H1 (cell line): ENCODE data around the gene ZNF256. TPM values are rescaled to one million over a fixed set of nuclear protein-coding genes. Genes with fewer than 3 reads are reported as not detected.

ENCODE experiments used
- ASH2L ChIP-seq: fragments of 200-600, 300-600 bp; sonication (generic); IDR thresholded peaks from one replicate; pipeline ENCODE4 v1.7.1; 2017; ENCODE audit warnings: low read length
- EP300 ChIP-seq, 2 experiments: IDR thresholded peaks; 1 replicate in 1 of 2; 2 replicates in 1 of 2; pipeline ENCODE4 v1.6.1; 2011 to 2012; ENCODE audit warnings: low read depth in 2 of 2, low read length in 2 of 2, mild to moderate bottlenecking in 2 of 2, borderline replicate concordance in 1 of 2, inconsistent platforms in 1 of 2, moderate library complexity in 1 of 2
- KDM1A ChIP-seq: fragments of 200-600, 300-600 bp; sonication (generic); IDR thresholded peaks from 2 replicates; pipeline ENCODE4 v1.7.1; 2016; ENCODE audit warnings: mild to moderate bottlenecking, low read length, borderline replicate concordance
- NRF1 ChIP-seq: IDR thresholded peaks from 2 replicates; pipeline ENCODE4 v1.6.1; 2011; ENCODE audit warnings: mild to moderate bottlenecking, low read depth, low read length, improper control_type of control experiment
- POLR2AphosphoS5 ChIP-seq: IDR thresholded peaks from 2 replicates; pipeline ENCODE4 v1.6.1; 2011; ENCODE audit warnings: low read depth, low read length
- RBBP5 ChIP-seq: IDR thresholded peaks from 2 replicates; pipeline ENCODE4 v1.7.1; 2012; ENCODE audit warnings: low read depth, mild to moderate bottlenecking, inconsistent platforms, low read length, moderate library complexity, borderline replicate concordance
- TAF1 ChIP-seq: IDR thresholded peaks from 2 replicates; pipeline ENCODE4 v1.6.1; 2011; ENCODE audit warnings: mild to moderate bottlenecking, low read depth, low read length
- polyA plus RNA-seq, 7 experiments: library from polyadenylated mRNA; depleted of rRNA in 3 of 7; stranded (reverse) in 5 of 7; unstranded in 2 of 7; fragments of >200 nt in 5 of 7; fragments of 200-250 nt in 2 of 7; gene quantifications; 1 replicate in 5 of 7; 2 replicates in 1 of 7; 4 replicates in 1 of 7; pipeline versions ENCODE4 v1.2.1 to v1.2.3, GENCODE V29; 2011 to 2013; ENCODE audit warnings: missing spikeins in 2 of 7, mixed read lengths in 2 of 7
- total RNA-seq: library from RNA; stranded (reverse); fragmentation: NEBNext Ultra II Directional; extraction: Animal tissue kit (Norgen Biotek cat#: 25700); gene quantifications from 2 replicates; pipeline ENCODE4 v1.2.1, GENCODE V29; 2021
- TF ChIP-seq, protein P1 (sequence below): IDR thresholded peaks from 2 replicates; pipeline ENCODE4 v1.6.1; 2012; ENCODE audit warnings: low read length, inconsistent platforms

Gene ZNF256
- total and polyA plus RNA-seq, 2 of the 8 experiments (the other 6 are each of a cell fraction or from before 2014, with no cell fraction given), result 6.1 to 13.5 TPM

DNA sequence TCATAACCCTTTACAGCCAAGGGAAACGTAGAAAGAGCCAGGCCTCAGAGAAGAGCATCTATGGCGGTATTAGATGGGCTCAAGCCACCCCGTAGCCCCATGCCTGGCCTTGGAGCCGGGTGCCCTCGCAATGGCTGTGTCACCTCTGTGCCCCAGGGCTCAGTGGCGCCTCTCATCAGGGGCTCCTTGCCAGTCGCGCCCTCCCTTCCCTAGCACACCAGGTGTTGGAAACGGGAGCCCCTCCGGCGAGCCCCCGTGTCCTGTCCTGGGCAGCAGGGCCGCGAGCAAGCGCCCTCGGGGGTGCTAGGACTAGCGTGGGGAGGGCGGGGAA is 453 bp downstream of the ZNF256 start (continued):
- TF ChIP-seq, protein P1, sequence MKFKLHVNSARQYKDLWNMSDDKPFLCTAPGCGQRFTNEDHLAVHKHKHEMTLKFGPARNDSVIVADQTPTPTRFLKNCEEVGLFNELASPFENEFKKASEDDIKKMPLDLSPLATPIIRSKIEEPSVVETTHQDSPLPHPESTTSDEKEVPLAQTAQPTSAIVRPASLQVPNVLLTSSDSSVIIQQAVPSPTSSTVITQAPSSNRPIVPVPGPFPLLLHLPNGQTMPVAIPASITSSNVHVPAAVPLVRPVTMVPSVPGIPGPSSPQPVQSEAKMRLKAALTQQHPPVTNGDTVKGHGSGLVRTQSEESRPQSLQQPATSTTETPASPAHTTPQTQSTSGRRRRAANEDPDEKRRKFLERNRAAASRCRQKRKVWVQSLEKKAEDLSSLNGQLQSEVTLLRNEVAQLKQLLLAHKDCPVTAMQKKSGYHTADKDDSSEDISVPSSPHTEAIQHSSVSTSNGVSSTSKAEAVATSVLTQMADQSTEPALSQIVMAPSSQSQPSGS, result no peak
- TF ChIP-seq TAF1 (no peak), NRF1 (no peak), RBBP5 (no peak), KDM1A (no peak), EP300 (IDR thresholded peaks at IDR 0.05; ENCODE audit: borderline replicate concordance in 1 of 2, low read depth in 2 of 2, low read length in 2 of 2) (no peak), ASH2L (no peak), POLR2AphosphoS5 (no peak)
